ENCODE measurements around the gene ZNF740. TPM values are rescaled to one million over a fixed set of nuclear protein-coding genes. Genes with fewer than 3 reads are reported as not detected.

ZNF740 gene
- total RNA-seq, 1 donor from 2014 or later: 38.4 TPM

- Histone ChIP-seq H3K4me2 (no peak overlapping the region), H3K9me3 (ENCODE audit: low read depth) (no peaks in the 10 kb centered on the region), H3K27me3 (no peaks in the 10 kb centered on the region), H3K9ac (no peak overlapping the region), H3K27ac (no peak overlapping the region), H4K20me1 (ENCODE audit: low read depth) (no peaks in the 10 kb centered on the region), H3K4me3 (no peak overlapping the region), H3K79me2 (ENCODE audit: low read depth) (no peaks in the 10 kb centered on the region), H3K4me1 (no peaks in the 10 kb centered on the region), H3F3A (ENCODE audit: low read depth) (peaks cover 15% of the 10 kb centered on the region), H3K36me3 (no peaks in the 10 kb centered on the region), H2AFZ (replicated peaks) (no peak overlapping the region)
- TF ChIP-seq EZH2phosphoT487 (IDR thresholded peaks at IDR 0.05) (no peak), EZH2 (IDR thresholded peaks at IDR 0.05) (no peak), CTCF (IDR thresholded peaks at IDR 0.05) (no peak)
- Mint-ChIP-seq H3K36me3 (no peaks in the 10 kb centered on the region), H3K4me3 (no peak overlapping the region), H3K9me3 (no peaks in the 10 kb centered on the region), H3K4me1 (peaks cover 4% of the 10 kb centered on the region), H3K27ac (no peak overlapping the region), H3K27me3 (ENCODE audit: insufficient read depth, low read depth) (peaks cover 4% of the 10 kb centered on the region)
- no peak for DNase-seq (ENCODE audit: low spot score)
These were observed 32.9 kb upstream of the ZNF740 start for GRCh38 chr12:53147653-53148052.

DNA sequence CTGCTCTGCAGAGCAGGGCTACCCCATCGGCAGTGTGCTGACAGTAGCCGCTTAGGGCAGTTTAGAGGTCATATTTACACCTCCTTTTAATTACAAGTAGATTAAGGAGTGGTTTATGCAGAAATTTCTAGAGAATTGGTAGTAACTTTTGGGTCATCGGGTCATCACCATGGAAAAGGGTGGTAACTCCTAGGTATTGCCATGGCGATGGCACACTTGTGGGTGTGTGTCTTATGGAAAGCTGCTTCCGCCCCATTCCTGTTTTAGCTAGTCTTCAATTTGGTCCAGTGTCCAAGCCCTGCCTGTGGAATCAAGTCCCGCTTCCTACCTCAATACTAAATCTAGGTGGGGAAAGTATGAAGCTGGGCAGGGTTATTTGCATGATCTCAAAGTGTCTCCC lies 29.5 kb upstream of the ZNF740 start:
- no peaks in the 10 kb centered on the region for H4K20me1 ChIP-seq (ENCODE audit: low read depth)
- no peak overlapping the region for H3K4me3 ChIP-seq
- H3K36me3 Mint-ChIP-seq: no peaks in the 10 kb centered on the region
- no peak overlapping the region for H3K4me3 Mint-ChIP-seq
- H3K9me3 Mint-ChIP-seq: no peaks in the 10 kb centered on the region
- peaks cover 15% of the 10 kb centered on the region for H3F3A ChIP-seq (ENCODE audit: low read depth)
- no peaks in the 10 kb centered on the region for H3K27me3 ChIP-seq
- no peaks in the 10 kb centered on the region for H3K79me2 ChIP-seq (ENCODE audit: low read depth)
- H3K4me1 ChIP-seq: no peaks in the 10 kb centered on the region
- no peaks in the 10 kb centered on the region for H3K9me3 ChIP-seq (ENCODE audit: low read depth)
- H3K27ac ChIP-seq: no peak overlapping the region
- TF ChIP-seq CTCF (IDR thresholded peaks at IDR 0.05): no peak
- TF ChIP-seq EZH2 (IDR thresholded peaks at IDR 0.05): no peak
- TF ChIP-seq EZH2phosphoT487 (IDR thresholded peaks at IDR 0.05): no peak
- H3K9ac ChIP-seq: no peak overlapping the region
- no peak for DNase-seq (ENCODE audit: low spot score)
- H3K27ac Mint-ChIP-seq: no peak overlapping the region
- H2AFZ ChIP-seq (replicated peaks): no peak overlapping the region
- no peak overlapping the region for H3K4me2 ChIP-seq
- peaks cover 7% of the 10 kb centered on the region for H3K27me3 Mint-ChIP-seq (ENCODE audit: insufficient read depth, low read depth)
- no peaks in the 10 kb centered on the region for H3K36me3 ChIP-seq
- H3K4me1 Mint-ChIP-seq: peaks cover 4% of the 10 kb centered on the region

GRCh38 chr12:53152390-53152789 lies 28.1 kb upstream of the ZNF740 start:
- no peaks in the 10 kb centered on the region for H4K20me1 ChIP-seq (ENCODE audit: low read depth)
- H3K4me2 ChIP-seq: no peak overlapping the region
- H3K36me3 ChIP-seq: no peaks in the 10 kb centered on the region
- H3K36me3 Mint-ChIP-seq: no peaks in the 10 kb centered on the region
- DNase-seq (ENCODE audit: low spot score): no peak
- no peaks in the 10 kb centered on the region for H3K27me3 ChIP-seq
- no peak for TF ChIP-seq CTCF (IDR thresholded peaks at IDR 0.05)
- no peak for TF ChIP-seq EZH2 (IDR thresholded peaks at IDR 0.05)
- TF ChIP-seq EZH2phosphoT487 (IDR thresholded peaks at IDR 0.05): no peak
- no peaks in the 10 kb centered on the region for H3K9me3 Mint-ChIP-seq
- no peak overlapping the region for H3K9ac ChIP-seq
- H2AFZ ChIP-seq (replicated peaks): no peak overlapping the region
- H3K27ac Mint-ChIP-seq: no peak overlapping the region
- H3K4me3 Mint-ChIP-seq: no peak overlapping the region
- peaks cover 7% of the 10 kb centered on the region for H3K27me3 Mint-ChIP-seq (ENCODE audit: insufficient read depth, low read depth)
- H3F3A ChIP-seq (ENCODE audit: low read depth): peaks cover 6% of the 10 kb centered on the region
- H3K4me1 ChIP-seq: no peaks in the 10 kb centered on the region
- no peak overlapping the region for H3K4me3 ChIP-seq
- no peaks in the 10 kb centered on the region for H3K79me2 ChIP-seq (ENCODE audit: low read depth)
- H3K27ac ChIP-seq: no peak overlapping the region
- H3K4me1 Mint-ChIP-seq: peaks cover 4% of the 10 kb centered on the region
- no peaks in the 10 kb centered on the region for H3K9me3 ChIP-seq (ENCODE audit: low read depth)
